HEK293 (cell line): ENCODE data around the gene SMURF2.

Experiments used
- CTCF ChIA-PET: fragments of 350-600 bp; formaldehyde crosslinking; extraction: SDS; loops from one replicate; lab custom pipeline; 2021; ENCODE audit warnings: antibody characterized with exemption; lab: Yijun Ruan, JAX
- POLR2A ChIA-PET: fragments of 300-600 bp; formaldehyde crosslinking; extraction: SDS; loops from one replicate; lab custom pipeline; 2020; ENCODE audit warnings: antibody characterized with exemption, inconsistent platforms; lab: Yijun Ruan, JAX
- H3K27ac ChIP-seq: fragments of 200-500 bp; sonication (Bioruptor generic); 2 replicates; pipeline ENCODE4 v1.5.1; 2014; ENCODE audit warnings: low read depth, low read length, control low read depth, inconsistent platforms; ENCODE audit errors: extremely low read depth
- H3K36me3 ChIP-seq, 2 experiments: fragments of 200-500 bp in 1 of 2; sonication (Bioruptor generic) in 1 of 2; 1 replicate in 1 of 2; 2 replicates in 1 of 2; pipeline ENCODE4 v1.5.1; 2014 to 2017; ENCODE audit warnings: inconsistent platforms in 2 of 2, low read length in 2 of 2; ENCODE audit not compliant: control insufficient read depth in 2 of 2, insufficient read depth in 1 of 2
- H3K4me1 ChIP-seq: fragments of 200-500 bp; sonication (Bioruptor generic); 2 replicates; pipeline ENCODE4 v1.5.1; 2014; ENCODE audit warnings: mild to moderate bottlenecking, low read length, inconsistent platforms; ENCODE audit not compliant: control insufficient read depth, insufficient read depth
- H3K4me3 ChIP-seq: 2 replicates; pipeline ENCODE4 v1.5.1; 2011; ENCODE audit warnings: low read depth, mild to moderate bottlenecking, control low read depth, low read length, moderate library complexity
- H3K9me3 ChIP-seq: fragments of 200-500 bp; sonication (Bioruptor generic); 2 replicates; pipeline ENCODE4 v1.5.1; 2014; ENCODE audit warnings: low read depth, low read length, inconsistent platforms; ENCODE audit not compliant: control insufficient read depth, insufficient read depth
- ATF2 ChIP-seq: fragments of 450-650 bp; formaldehyde crosslinking; IDR thresholded peaks from 2 replicates; pipeline ENCODE4 v1.5.1; 2016; ENCODE audit warnings: missing biosample characterization, missing genetic modification characterization, low read depth
- KLF9 ChIP-seq: fragments of 450-650 bp; formaldehyde crosslinking; IDR thresholded peaks from 2 replicates; pipeline ENCODE4 v1.5.1; 2016; ENCODE audit warnings: missing biosample characterization, missing genetic modification characterization, low read depth
- SALL2 ChIP-seq: fragments of 450-650 bp; formaldehyde crosslinking; IDR thresholded peaks from 2 replicates; pipeline ENCODE4 v1.5.0; 2017; ENCODE audit warnings: missing biosample characterization, mild to moderate bottlenecking, missing genetic modification characterization, borderline replicate concordance
- TCF7L2 ChIP-seq: IDR thresholded peaks from 2 replicates; pipeline ENCODE4 v1.6.1; 2011; ENCODE audit warnings: low read depth, mild to moderate bottlenecking, inconsistent platforms, low read length, moderate library complexity, borderline replicate concordance
- YY1 ChIP-seq: fragments of 450-650 bp; formaldehyde crosslinking; IDR thresholded peaks from 2 replicates; pipeline ENCODE4 v1.5.1; 2018; ENCODE audit warnings: missing biosample characterization, missing genetic modification characterization
- ZBTB6 ChIP-seq: fragments of 450-650 bp; formaldehyde crosslinking; IDR thresholded peaks from 2 replicates; pipeline ENCODE4 v1.5.1; 2017; ENCODE audit warnings: missing biosample characterization, missing genetic modification characterization
- ZFHX2 ChIP-seq: fragments of 450-650 bp; formaldehyde crosslinking; conservative IDR thresholded peaks from 2 replicates; pipeline ENCODE4 v1.5.1; 2016; ENCODE audit warnings: missing biosample characterization, missing genetic modification characterization
- ZNF10 ChIP-seq: fragments of 450-650 bp; formaldehyde crosslinking; IDR thresholded peaks from 2 replicates; pipeline ENCODE4 v1.5.1; 2017; ENCODE audit warnings: missing biosample characterization, missing genetic modification characterization
- ZNF112 ChIP-seq: fragments of 450-650 bp; formaldehyde crosslinking; IDR thresholded peaks from 2 replicates; pipeline ENCODE4 v1.5.0; 2017; ENCODE audit warnings: missing biosample characterization, missing genetic modification characterization
- ZNF114 ChIP-seq: fragments of 450-650 bp; formaldehyde crosslinking; IDR thresholded peaks from 2 replicates; pipeline ENCODE4 v1.5.0; 2017; ENCODE audit warnings: missing biosample characterization, missing genetic modification characterization
- ZNF146 ChIP-seq: fragments of 450-650 bp; formaldehyde crosslinking; IDR thresholded peaks from 2 replicates; pipeline ENCODE4 v1.5.1; 2016; ENCODE audit warnings: missing biosample characterization, missing genetic modification characterization
- ZNF157 ChIP-seq: fragments of 450-650 bp; formaldehyde crosslinking; IDR thresholded peaks from 2 replicates; pipeline ENCODE4 v1.5.1; 2016; ENCODE audit warnings: missing biosample characterization, missing genetic modification characterization
- ZNF184 ChIP-seq: fragments of 450-650 bp; IDR thresholded peaks from 2 replicates; pipeline ENCODE4 v1.5.1; 2018; ENCODE audit warnings: missing biosample characterization, mild to moderate bottlenecking, missing genetic modification characterization
- ZNF2 ChIP-seq: fragments of 450-650 bp; formaldehyde crosslinking; IDR thresholded peaks from 2 replicates; pipeline ENCODE4 v1.5.1; 2016; ENCODE audit warnings: missing biosample characterization, missing genetic modification characterization
- ZNF202 ChIP-seq: fragments of 450-650 bp; formaldehyde crosslinking; IDR thresholded peaks from 2 replicates; pipeline ENCODE4 v1.5.1; 2016; ENCODE audit warnings: missing biosample characterization, missing genetic modification characterization, borderline replicate concordance
- ZNF221 ChIP-seq: fragments of 450-650 bp; formaldehyde crosslinking; IDR thresholded peaks from 2 replicates; pipeline ENCODE4 v1.5.1; 2017; ENCODE audit warnings: missing biosample characterization, missing genetic modification characterization, borderline replicate concordance
- ZNF280D ChIP-seq: fragments of 450-650 bp; formaldehyde crosslinking; IDR thresholded peaks from 2 replicates; pipeline ENCODE4 v1.5.1; 2016; ENCODE audit warnings: missing biosample characterization, missing genetic modification characterization
- ZNF426 ChIP-seq: fragments of 450-650 bp; formaldehyde crosslinking; IDR thresholded peaks from 2 replicates; pipeline ENCODE4 v1.5.1; 2017; ENCODE audit warnings: missing biosample characterization, missing genetic modification characterization, mild to moderate bottlenecking, inconsistent platforms, moderate library complexity
- ZNF513 ChIP-seq: fragments of 450-650 bp; IDR thresholded peaks from 2 replicates; pipeline ENCODE4 v1.5.1; 2018; ENCODE audit warnings: missing biosample characterization, missing genetic modification characterization
- ZNF580 ChIP-seq: fragments of 450-650 bp; formaldehyde crosslinking; IDR thresholded peaks from 2 replicates; pipeline ENCODE4 v1.5.1; 2016; ENCODE audit warnings: missing biosample characterization, missing genetic modification characterization
- ZNF692 ChIP-seq: fragments of 450-650 bp; formaldehyde crosslinking; IDR thresholded peaks from 2 replicates; pipeline ENCODE4 v1.5.1; 2016; ENCODE audit warnings: missing biosample characterization, missing genetic modification characterization
- ZNF76 ChIP-seq: fragments of 450-650 bp; formaldehyde crosslinking; IDR thresholded peaks from 2 replicates; pipeline ENCODE4; 2016; ENCODE audit warnings: low read depth, missing biosample characterization, missing genetic modification characterization, borderline replicate concordance
- ZSCAN16 ChIP-seq: fragments of 450-650 bp; formaldehyde crosslinking; IDR thresholded peaks from 2 replicates; pipeline ENCODE4 v1.5.1; 2016; ENCODE audit warnings: missing biosample characterization, missing genetic modification characterization

The SMURF2 gene

GRCh38 chr17:64506201-64506575 is 155.9 kb downstream of the SMURF2 start, which contains the start of gene DDX5 (continued):
- TF ChIP-seq ZNF146 (tag by site-specific recombination) (no peak), TCF7L2 (peak; percentile 47; the same call in 1 of the 2 replicates), ZNF10 (tag by site-specific recombination) (peak; percentile 31; the same call in 1 of the 2 replicates), ZNF76 (tag by site-specific recombination) (peak; percentile 86), ZFHX2 (tag by site-specific recombination) (peak; percentile 86), ZNF513 (0 out of 2 replicates have a peak, but pooled peaks have one; percentile 23), ZNF426 (no peak), ZNF580 (tag by site-specific recombination) (no peak), ATF2 (peak; percentile 70), ZBTB6 (tag by site-specific recombination) (peak; percentile 64), ZNF692 (tag by site-specific recombination) (peak; percentile 81), ZNF112 (tag by site-specific recombination) (no peak), KLF9 (peak; percentile 98)

GRCh38 chr17:64505340-64506200 is 156.5 kb downstream of the SMURF2 start:
- ChIA-PET CTCF (interaction anchor here (0.5 to 1.6 kb wide), 7 partner anchors 12 to 930 kb away, joined by 3 to 7 read pairs (median 3); no protein-coding TSS in a partner anchor), POLR2A (interaction anchor here (0.6 to 4.2 kb wide), 29 partner anchors 9 to 1859 kb away, joined by 3 to 146 read pairs (median 4); partner anchors contain the start of genes MAP3K3, POLG2 and SMURF2)
- H3K27ac ChIP-seq, result peak overlapping the region; percentile 94
- H3K9me3 ChIP-seq, result no peaks in the 10 kb centered on the region
- H3K4me1 ChIP-seq, result 0 out of 2 replicates have a peak, but pooled peaks cover 4% of the 10 kb centered on the region
- H3K36me3 ChIP-seq, result peaks cover 45 to 67% of the 10 kb centered on the region in 2 experiments
- H3K4me3 ChIP-seq, result peak overlapping the region; percentile 100
- no peak for TF ChIP-seq ZNF221
- no peak for TF ChIP-seq SALL2 (tag by site-specific recombination)
- TF ChIP-seq ZNF157 (tag by site-specific recombination), result no peak
- TF ChIP-seq ZNF202 (tag by site-specific recombination), result no peak
- TF ChIP-seq ZNF2 (tag by site-specific recombination), result 0 out of 2 replicates have a peak, but pooled peaks have one; percentile 20
- TF ChIP-seq ZNF114 (tag by site-specific recombination), result no peak
- peak; percentile 95 for TF ChIP-seq YY1 (tag by site-specific recombination)
- no peak for TF ChIP-seq ZNF280D (tag by site-specific recombination)
- no peak for TF ChIP-seq ZBTB6 (tag by site-specific recombination)
- TF ChIP-seq ZNF184 (tag by site-specific recombination), result no peak
- 0 out of 2 replicates have a peak, but pooled peaks have one; percentile 15 for TF ChIP-seq ZSCAN16 (tag by site-specific recombination)
